ENCODE measurements around the gene RTL1.

GRCh38 chr14:100885196-100885595 is 18.3 kb downstream of the RTL1 start:
- TF ChIP-seq CTCF (IDR thresholded peaks at IDR 0.05) (no peak), POLR2A (IDR thresholded peaks at IDR 0.05) (no peak), EP300 (IDR thresholded peaks at IDR 0.05) (no peak)
